NCI-H2107 treated with DMSO at 0.1 percent for 48 hours (cell line): ENCODE results near the gene ERVV-1.
"Not testable (repeated sequence)": the region's sequence is repeated elsewhere in the genome, so short reads cannot be mapped to it uniquely, and the experiment has no call there.

Source experiments
- DNase-seq: peaks from one replicate; lab custom pipeline; 2025; ENCODE audit not compliant: unreplicated experiment; lab: John Stamatoyannopoulos, UW

Gene ERVV-1, protein sequence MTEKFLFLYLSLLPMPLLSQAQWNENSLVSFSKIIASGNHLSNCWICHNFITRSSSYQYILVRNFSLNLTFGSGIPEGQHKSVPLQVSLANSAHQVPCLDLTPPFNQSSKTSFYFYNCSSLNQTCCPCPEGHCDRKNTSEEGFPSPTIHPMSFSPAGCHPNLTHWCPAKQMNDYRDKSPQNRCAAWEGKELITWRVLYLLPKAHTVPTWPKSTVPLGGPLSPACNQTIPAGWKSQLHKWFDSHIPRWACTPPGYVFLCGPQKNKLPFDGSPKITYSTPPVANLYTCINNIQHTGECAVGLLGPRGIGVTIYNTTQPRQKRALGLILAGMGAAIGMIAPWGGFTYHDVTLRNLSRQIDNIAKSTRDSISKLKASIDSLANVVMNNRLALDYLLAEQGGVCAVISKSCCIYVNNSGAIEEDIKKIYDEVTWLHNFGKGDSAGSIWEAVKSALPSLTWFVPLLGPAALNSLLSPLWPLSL

GRCh38 chr19:53013621-53014020, at the start of gene ERVV-1:
TSS of gene ERVV-1 (plus strand) at chr19:53013921. CDS start at chr19:53014091, 170 bp downstream.
- DNase-seq = no peak

DNA sequence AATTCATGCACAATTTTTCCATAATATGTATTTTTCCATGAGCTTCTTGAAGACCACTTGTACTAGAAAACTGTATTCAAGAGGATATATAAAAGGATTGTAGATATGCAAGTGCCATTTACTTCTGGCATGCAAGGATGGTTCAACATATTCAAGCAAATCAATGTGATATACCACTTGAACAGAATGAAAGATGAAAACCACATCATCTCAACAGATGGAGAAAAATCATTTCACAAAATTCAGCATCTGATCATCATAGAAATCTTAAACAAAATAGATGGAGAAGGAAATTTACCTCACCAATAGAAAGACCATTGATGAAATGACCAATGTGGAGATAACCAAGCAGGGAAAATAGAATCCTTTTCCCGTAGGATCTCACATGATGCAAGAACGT, 45.9 kb upstream of the ERVV-1 start:
- no peak for DNase-seq

DNA sequence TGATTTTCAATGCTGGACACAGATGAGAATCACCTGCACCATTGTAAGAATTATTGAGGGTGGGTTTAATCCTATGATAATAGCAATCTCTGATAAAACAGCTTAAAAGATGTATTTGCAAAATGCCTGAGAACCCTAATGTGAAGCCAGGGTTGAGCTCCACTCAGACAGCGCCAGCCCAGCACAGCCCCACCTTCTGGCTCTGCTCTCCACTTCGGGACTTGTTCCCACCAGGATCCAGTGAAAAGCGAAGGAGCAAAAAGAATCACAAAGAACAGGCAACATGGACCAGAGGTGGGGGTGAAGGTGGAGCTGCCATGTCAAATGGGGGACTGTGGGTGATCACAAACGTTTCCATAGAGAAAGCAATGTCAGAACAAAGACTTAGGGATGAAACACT, 32.4 kb upstream of the ERVV-1 start:
- DNase-seq = no peak

DNA sequence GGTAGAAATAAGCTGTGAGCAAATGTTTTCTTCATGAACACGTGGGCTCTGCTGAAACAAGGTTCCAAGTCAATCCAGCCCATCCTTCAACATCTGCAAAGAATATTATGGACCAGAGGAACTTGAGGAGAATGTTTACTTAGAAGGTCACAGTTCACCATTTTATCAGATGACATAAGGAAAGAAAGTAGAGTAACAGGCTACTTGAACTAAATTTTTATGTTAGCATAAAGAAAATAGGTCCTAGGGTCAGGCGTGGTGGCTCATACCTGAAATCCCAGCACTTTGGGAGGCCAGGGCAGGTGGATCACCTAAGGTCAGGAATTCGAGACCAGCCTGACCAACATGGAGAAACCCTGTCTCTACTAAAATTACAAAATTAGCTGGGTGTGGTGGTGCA, 30.6 kb upstream of the ERVV-1 start:
- DNase-seq = not testable (repeated sequence)

- DNase-seq = no peak
Observed at GRCh38 chr19:52987221-52987620, 26.5 kb upstream of the ERVV-1 start.

- no peak for DNase-seq
Observed at GRCh38 chr19:52988506-52988905, 25.2 kb upstream of the ERVV-1 start.

DNA sequence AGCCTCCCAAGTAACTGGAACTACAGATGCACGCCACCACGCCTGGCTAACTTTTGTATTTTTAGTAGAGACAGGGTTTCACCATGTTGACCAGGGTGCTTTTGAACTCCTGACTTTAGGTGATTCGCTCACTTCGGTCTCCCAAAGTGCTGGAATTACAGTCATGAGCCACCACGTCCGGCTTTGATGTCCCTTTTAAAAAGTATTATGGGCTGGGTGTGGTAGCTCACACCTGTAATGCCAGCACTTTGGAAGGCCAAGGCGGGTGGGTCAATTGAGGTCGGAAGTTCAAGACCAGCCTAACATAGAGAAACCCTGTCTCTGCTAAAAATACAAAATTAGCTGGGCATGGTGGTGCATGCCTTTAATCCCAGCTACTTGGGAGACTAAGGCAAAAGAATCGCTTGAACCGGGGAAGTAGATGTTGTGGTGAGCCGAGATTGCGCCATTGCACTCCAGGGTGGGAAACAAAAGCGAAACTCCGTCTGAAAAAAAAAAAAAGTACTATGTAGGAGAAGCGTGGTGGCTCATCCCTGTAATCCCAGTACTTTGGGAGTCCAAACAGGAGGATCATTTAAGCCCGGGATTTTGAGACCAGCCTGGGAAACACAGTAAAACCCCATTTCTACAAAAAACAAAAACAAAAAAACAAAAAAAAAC, 22.8 kb upstream of the ERVV-1 start:
- no peak for DNase-seq

- DNase-seq = no peak
Observed at GRCh38 chr19:52991484-52991883, 22.2 kb upstream of the ERVV-1 start.

- no peak for DNase-seq
Observed at GRCh38 chr19:52992109-52993004, 21.4 kb upstream of the ERVV-1 start.

GRCh38 chr19:52993342-52994178, 20.2 kb upstream of the ERVV-1 start:
- DNase-seq = no peak

GRCh38 chr19:52995711-52996110, 18.0 kb upstream of the ERVV-1 start:
- DNase-seq = no peak

DNA sequence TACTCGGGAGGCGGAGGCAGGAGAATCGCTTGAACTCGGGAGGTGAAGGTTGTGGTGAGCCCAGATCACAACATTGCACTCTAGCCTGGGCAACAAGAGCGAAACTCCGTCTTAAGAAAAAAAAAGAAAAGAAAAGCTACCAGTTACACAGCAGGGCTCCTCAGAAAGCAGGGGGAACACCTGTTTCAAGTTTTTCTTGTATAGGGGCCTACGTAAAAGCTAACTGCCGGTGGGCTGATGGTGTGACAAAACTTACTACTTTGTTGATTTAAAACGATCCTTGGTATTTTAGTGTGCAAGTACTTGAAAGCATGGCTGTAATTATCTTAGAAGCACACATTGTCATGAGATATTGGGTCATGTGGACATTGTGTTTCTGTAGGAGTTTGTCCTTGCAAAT, 15.7 kb upstream of the ERVV-1 start:
- DNase-seq = no peak

- no peak for DNase-seq
Observed at GRCh38 chr19:53002479-53002878, 11.2 kb upstream of the ERVV-1 start.

GRCh38 chr19:53004242-53004641, 9.5 kb upstream of the ERVV-1 start:
- DNase-seq = no peak

DNA sequence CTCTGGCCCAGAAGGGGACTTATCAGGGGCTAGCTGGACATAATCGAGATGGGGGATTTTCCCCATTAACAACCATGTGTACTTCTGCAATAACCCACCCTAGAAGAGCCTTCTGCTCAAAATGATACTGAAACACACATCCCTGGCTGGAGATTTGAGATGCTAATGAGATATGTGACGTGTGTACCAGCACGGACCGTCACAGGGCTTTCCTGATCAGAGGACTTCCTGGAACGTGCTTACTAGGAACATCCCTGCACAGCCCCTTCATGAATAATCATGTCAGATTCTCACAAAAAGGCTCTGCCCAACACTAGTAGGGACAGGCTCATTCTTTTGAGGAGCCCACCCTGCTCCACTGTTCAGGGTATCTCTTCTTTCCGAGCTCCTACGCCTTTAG, 6.5 kb upstream of the ERVV-1 start:
- DNase-seq = no peak

DNA sequence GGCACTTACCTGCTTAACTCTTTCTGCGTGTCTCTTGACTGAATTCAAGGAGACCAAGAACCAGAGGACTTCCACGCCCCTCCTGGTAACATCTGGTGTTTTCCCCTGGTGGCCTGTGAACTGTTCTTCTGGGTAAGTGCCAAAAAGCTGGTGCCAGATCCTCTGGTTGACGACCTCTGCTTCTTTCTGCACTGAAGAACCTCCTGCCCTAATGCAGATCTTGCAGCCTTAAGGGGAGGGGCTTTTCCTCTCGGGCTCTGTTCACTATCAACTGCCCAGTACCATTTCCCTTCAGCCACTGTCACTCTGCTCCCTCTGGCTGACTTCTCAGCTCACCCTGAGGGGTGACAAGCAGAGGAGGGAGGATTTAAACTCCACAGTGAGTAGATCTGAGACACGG, 6.1 kb upstream of the ERVV-1 start:
- DNase-seq = no peak

DNA sequence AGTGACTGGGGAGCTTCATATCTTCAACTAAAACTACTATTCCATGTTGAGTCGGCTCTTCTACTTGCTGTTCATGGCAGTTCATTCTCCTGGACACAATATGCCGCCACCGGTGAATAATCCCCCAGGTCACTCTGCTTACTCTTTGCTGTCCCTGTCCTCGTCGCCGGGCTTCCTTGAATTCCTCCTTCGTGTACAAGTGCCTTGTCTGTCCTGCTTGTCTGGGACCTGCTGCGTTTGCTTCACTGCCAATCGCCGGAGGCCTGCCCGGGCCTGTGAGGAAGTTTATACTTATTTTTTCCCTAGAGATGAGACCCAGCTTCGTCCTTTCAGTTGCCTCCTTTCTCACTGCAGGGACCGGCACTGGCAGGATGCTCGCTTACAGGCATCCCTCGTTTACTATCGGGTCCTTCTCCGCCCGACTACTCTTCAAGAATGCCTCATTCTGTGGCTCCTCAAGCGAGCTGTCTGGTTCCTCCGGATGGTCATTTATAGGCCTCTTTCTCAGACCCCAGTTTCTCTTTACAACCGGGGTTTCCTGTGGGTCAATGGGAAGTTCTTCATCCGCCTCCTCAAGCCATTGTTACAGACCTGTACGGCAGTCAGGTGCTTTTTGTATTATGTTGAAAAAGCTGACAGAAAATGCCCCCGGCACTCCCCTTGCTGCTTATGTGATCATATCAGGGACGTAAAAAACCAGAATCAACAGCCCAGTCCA, 5.5 kb upstream of the ERVV-1 start:
- DNase-seq = no peak

DNA sequence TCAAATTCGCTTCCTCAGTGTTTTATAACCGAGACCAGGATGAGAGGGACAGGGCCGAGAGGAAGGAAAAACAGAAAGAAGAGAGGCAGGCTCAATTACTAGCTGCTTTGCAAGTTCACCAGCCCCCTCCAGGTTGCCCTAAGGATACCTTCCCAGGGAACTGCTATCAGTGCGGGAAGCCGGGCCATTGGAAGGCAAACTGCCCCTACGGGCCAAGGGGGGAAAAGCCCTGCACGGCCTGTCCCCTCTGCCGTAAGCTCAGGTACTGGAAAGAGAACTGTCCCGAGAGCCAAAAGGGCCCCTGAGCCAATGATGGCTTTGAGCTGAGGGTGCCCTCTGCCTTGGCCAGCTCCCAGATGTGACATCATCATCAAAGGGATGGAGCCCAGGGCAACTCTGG, 3.2 kb upstream of the ERVV-1 start:
- DNase-seq = no peak

DNA sequence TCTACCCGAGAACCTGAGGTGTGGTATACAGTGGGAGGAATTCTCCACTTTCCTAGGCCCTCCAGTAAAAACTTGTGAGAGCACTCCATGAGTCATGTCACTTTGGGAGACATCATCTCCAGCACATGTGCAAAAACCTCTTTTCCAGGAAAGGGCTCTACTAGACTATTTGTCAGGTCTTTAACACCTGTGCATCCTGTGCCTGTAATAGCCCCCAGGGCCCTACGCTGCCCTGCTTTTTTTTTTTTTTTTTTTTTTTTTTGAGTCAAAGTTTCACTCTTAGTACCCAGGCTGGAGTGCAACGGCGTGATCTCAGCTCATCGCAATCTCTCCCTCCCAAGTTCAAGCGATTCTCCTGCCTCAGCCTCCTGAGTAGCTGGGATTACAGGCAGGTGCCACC, 1.7 kb upstream of the ERVV-1 start:
- DNase-seq = no peak

DNA sequence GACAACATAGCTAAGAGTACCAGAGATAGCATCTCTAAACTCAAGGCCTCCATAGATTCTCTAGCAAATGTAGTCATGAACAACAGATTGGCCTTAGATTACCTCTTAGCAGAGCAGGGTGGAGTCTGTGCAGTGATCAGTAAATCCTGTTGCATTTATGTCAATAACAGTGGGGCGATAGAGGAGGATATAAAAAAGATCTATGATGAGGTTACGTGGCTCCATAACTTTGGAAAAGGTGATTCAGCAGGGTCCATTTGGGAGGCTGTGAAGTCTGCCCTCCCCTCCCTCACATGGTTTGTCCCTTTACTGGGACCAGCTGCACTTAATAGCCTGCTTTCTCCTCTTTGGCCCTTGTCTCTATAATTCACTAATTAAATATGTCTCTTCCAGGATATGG, 1.4 kb downstream of the ERVV-1 start:
- DNase-seq = no peak
